Measurements from ENCODE around the gene ZBTB3. TPM values are rescaled to one million over a fixed set of nuclear protein-coding genes. Genes with fewer than 3 reads are reported as not detected.
"Not testable (repeated sequence)": the region's sequence is repeated elsewhere in the genome, so short reads cannot be mapped to it uniquely, and the experiment has no call there.

ZBTB3 gene
- polyA plus RNA-seq, 4 donors: 3.9 to 8.9 (median 7.6) TPM

DNA sequence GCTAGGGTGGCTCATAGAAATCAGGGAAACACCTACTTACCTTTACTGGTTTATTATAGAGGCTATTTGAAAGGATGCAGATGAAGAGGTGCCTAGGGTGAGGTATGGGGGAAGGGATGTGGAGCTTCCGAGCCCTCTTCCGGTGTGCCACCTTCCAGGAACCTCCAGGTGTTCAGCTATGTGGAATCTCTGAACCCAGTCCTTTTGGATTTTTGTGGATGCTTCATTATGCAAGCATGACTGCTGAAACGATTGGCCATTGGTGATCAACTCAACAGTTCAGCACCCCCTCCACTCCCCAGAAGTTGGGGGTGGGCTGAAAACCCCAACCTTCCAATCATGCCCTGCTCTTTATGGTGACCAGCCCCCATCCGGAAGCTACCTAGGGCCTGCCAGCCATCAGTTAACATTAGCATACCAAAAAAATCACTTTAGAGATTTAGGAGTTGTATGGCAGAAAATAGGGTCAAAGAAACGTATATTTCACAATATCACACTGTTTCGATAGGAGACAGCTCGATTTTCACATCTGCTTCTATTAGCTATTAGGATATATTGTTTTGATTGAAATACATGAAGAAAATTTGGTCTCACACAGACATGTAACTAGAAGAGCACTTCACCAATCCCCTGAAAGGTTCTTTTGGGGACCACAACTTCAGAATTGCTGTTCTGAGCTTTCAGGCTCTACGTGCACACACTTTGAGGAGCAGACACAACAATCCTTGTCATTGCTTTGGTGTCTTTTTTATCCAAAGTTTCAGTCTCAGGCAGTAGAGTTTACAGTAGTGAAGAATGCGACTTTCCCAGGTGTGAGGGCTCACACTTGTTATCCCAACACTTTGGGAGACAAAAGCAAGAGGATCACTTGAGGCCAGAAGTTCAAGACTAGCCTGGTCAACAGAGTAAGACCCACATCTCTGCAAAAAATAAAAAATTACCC is 4.2 kb upstream of the ZBTB3 start:
- DNase-seq (ENCODE audit: low read depth in 4 of 4, low spot score in 3 of 4): no peak

DNA sequence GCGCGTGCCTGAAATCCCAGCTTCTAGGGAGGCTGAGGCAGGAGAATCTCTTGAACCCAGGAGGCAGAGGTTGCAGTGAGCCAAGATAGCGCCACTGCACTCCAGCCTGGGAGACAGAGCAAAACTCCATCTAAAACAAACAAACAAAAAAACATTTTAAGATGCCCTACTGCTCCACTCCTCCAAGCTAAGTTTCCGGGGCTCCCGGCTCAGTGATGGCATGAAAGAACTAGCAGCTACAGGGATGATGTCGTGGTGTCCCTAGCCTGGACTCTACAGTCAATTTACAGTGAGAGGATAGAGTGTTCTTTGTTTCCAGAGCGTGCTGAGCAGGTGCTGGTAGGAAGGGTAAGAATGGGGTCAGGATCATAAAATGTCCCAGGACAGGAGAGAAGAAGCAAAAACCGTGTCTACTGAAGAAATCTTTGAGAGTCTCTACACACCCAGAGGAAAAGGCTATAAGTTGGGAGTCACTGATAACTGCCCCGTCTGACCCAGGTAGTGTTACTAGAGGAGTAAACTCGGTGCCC is 1.2 kb upstream of the ZBTB3 start:
- DNase-seq (ENCODE audit: low read depth in 4 of 4, low spot score in 3 of 4): no peak

- DNase-seq (ENCODE audit: low read depth in 4 of 4, low spot score in 3 of 4): no peak
Measured at GRCh38 chr11:62752994-62753735, 795 bp downstream of the ZBTB3 start.

DNA sequence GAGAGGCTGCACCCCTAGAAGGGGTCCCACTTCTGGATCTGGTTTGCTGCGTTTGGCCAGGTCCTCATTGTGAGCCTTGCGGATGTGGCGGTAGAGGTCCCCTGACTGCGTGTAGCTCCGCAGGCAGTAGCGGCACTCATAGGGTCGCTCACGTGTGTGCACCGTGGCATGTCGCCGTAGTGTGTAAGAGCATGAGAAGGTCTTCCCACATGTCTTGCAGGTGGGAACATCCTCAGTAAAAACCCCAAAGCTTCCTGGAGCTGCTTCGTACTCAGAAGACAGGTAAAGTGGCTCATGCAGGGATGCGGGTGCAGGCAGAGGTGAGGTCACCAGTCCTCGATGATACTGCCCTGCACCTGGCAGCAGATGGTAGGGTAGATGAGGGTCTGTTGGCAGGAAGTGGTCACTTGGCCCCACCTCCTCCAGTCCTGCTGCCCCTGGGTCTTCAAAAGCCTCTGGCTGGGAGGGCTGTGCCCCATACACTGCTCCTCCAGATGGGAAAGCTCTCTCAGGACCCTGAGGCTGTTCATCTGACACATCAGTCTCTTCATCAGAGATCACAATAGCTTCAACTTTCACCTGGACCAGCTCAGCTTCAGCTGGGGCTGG is 1.7 kb downstream of the ZBTB3 start:
- DNase-seq (ENCODE audit: low read depth in 4 of 4, low spot score in 3 of 4): no peak

DNA sequence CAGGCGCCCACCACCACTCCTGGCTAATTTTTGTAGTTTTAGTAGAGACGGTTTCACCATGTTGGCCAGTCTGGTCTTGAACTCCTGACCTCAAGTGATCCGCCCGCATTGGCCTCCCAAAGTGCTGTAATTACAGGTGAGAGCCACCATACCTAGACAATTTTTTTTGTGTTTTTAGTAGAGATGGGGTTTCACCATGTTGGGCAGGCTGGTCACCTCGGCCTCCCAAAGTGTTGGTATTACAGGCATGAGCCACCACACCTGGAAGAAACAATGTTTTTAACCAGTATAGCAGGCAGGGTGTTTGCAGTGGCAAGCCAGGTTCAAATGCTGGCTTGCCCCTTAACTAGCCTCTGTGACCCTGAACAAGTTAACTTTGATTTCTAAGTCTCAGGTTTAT is 4.0 kb downstream of the ZBTB3 start:
- DNase-seq (ENCODE audit: low read depth in 4 of 4, low spot score in 3 of 4): not testable (repeated sequence)

DNA sequence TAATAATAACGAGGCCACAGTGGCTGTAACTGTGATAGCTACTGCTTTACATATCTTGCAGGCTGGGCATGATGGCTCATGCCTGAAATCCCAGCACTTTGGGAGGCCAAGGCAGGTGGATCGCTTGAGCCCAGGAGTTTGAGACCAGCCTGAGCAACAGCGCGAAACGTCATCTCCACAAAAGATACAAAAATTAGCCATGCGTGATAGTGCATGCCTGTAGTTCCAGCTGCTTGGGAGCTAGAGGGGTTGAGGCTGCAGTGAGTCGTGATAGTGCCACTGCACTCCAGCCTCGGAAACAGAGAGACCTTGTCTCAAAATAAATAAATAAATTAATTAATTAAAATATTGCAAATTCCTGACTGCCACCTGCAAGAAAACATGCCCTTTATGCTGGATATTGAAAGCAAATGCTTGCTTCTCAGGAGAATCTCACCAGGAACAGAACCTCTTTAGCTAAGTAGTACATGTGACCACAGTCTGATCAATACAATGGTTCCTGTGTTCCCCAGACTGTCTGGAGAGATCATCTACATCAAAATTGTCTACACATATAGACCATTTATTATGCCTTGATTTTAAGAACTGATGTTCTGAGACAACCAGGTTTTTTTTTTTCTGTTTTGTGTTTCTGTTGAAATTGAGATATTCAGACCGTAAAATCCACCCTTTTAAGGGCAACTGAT is 6.3 kb downstream of the ZBTB3 start:
- DNase-seq (ENCODE audit: low read depth in 4 of 4, low spot score in 3 of 4): no peak

GRCh38 chr11:62737196-62737595 is 16.8 kb downstream of the ZBTB3 start:
- DNase-seq (ENCODE audit: low read depth in 4 of 4, low spot score in 3 of 4): no peak

DNA sequence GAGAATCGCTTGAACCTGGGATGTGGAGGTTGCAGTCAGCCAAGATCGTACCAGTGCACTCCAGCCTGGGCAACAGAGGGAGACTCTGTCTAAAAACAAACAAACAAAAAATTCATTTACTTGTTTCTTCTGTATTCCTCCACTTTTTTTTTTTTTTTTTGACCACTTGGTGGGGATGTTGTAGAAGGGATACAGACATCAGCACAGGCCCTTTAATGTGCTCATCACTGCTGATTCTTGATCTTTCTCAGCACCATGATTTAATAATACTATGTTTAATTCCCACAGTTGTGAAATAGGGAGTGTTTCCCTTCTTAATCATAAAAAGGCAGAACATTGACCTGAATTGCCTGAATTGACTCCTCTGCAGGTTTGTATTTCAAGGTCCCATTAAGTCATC is 21.1 kb downstream of the ZBTB3 start:
- no peak for DNase-seq (ENCODE audit: low read depth in 4 of 4, low spot score in 3 of 4)

DNA sequence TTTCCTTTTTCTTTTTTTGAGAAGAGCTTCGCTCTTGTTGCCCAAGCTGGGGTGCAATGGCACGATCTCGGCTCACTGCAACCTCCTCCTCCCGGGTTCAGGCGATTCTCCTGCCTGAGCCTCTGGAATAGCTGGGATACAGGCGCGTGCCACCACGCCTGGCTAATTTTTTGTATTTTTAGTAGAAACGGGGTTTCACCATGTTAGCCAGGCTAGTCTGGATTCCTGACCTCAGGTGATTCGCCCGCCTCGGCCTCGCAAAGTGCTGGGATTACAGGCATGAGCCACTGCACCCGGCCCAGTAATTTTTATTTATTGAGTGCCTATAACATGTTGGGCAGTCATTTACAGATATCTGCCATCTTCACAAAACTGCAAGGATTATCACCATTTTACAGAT is 23.9 kb downstream of the ZBTB3 start:
- not testable (repeated sequence) for DNase-seq (ENCODE audit: low read depth in 4 of 4, low spot score in 3 of 4)

- peak in 2 of 4 donors; percentile 77 to 81 for DNase-seq (ENCODE audit: low read depth in 4 of 4, low spot score in 3 of 4)
Measured at GRCh38 chr11:62728171-62728988, 25.6 kb downstream of the ZBTB3 start, which contains the start of gene TTC9C. Gene TTC9C (plus strand): TSS chr11:62728486. CDS start chr11:62728849, 363 bp downstream.

- peak; percentile 97 to 99 (median 98) for DNase-seq (ENCODE audit: low read depth in 4 of 4, low spot score in 3 of 4)
Measured at GRCh38 chr11:62727872-62728170, 26.1 kb downstream of the ZBTB3 start.

DNA sequence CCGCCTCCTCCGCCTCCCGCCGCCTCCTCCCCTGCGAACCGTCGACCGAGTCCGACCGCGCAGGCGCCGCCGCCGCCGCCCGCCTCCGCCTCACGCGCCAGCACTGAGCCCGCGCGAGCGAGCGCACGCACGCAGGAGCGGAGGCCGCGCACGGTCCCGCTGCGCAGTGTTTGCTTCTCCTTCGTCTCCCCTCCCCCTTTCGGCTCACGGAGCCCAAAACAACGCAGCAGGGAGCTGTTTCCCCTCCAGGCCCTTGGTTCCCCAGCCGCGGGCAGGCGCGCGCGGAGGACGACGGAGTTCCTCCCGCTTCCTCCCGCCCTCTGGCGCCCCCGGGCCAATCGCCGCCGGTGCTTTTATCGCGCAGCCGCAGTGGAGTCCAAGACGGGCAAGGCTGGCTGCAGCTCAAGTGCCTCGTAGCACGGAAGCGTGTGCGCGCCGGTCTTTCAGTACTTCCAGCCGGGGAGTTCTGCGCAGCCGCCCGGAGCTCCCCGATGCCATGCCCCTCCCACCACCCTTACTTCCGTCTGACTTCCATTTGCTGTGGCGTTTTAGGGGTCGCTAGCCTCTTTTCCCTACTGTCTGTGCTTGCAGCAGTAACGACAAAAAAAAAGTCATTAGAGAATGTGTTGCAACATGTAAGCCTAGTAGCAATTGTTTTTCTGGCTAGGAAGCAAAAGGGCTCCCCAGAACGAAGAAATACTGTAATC is 26.6 kb downstream of the ZBTB3 start, which contains the start of gene HNRNPUL2:
Gene HNRNPUL2, minus strand, starts transcription at position 293 of the 707 bp plus-strand sequence. CDS start 301 bp downstream, outside the sequence.
- peak; percentile 93 to 98 (median 98) for DNase-seq (ENCODE audit: low read depth in 4 of 4, low spot score in 3 of 4)

GRCh38 chr11:62726915-62727164 is 27.1 kb downstream of the ZBTB3 start:
- no peak for DNase-seq (ENCODE audit: low read depth in 4 of 4, low spot score in 3 of 4)

DNA sequence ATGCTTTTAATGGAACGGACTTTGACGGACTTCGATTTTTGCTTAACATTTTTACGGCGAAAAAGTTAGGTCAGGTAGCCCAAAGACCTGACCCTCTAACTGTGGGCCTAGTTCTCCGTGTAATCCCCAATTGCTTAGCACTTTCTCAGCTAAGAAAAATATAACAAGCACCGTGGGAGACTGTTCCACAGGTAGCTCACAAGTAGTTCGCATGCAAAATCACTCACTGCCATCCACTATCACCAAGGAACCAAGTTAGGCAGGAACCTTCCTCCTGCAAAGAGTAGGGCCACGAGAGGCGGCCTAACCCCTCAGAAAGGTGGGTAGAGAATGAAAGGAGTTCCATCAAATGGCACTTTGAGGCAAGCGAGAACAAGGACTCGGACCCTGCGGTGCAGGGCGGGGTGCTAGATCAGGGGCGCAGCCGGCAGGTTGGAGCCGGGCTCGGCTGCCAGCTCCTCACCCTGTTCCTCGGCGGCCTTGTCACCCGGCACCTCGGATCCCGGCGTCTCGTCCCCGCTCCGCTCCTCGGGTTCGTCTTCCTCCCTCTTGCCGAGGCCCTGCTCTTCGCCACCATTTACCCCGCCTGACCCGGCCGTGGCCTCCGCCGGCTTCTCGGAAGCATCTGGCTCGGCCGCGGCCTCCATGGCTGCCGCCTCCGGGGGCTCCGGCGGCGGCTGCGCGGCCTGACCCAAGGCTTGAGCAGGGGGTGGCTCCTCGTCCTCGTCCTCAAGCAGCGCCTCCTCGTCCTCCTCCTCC is 27.6 kb downstream of the ZBTB3 start:
- DNase-seq (ENCODE audit: low read depth in 4 of 4, low spot score in 3 of 4): no peak

DNA sequence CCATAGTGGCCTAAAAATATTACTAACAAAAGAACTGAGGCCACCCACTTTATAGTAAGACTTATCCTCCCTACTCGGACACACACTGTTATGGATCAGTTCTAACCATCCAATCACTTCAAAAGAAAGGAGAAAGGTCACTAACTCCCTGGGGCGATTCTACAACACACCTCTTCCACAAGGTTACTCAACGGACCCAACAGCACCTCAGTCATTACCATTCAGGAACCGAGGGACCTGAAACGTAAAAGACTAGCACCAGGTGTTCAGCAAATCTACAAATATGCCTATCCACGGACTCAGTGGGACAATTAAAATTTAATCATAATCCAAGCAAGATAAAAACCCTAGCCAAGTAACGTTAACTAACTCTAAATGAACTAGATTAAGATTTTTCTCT is 28.3 kb downstream of the ZBTB3 start:
- no peak for DNase-seq (ENCODE audit: low read depth in 4 of 4, low spot score in 3 of 4)

DNA sequence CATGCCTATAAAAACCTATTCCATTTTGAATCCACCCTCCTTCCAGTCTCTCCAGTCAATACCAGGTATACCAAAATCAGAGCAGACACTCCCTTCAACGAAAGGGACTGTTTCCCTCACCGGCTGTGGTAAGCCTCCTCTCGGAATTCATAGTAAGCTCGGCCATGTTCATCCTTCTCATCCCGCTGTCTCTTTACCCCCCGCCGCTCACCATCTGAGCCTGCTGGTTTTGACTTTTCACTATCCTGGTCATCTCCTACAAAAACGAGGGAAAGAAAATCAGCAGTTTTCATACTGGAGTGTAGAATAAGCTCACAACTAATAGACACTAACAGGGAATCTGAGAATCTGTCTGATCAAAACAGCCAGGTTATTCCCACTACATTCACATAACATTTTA is 29.8 kb downstream of the ZBTB3 start:
- no peak for DNase-seq (ENCODE audit: low read depth in 4 of 4, low spot score in 3 of 4)

GRCh38 chr11:62721994-62722393 is 32.0 kb downstream of the ZBTB3 start:
- no peak for DNase-seq (ENCODE audit: low read depth in 4 of 4, low spot score in 3 of 4)

DNA sequence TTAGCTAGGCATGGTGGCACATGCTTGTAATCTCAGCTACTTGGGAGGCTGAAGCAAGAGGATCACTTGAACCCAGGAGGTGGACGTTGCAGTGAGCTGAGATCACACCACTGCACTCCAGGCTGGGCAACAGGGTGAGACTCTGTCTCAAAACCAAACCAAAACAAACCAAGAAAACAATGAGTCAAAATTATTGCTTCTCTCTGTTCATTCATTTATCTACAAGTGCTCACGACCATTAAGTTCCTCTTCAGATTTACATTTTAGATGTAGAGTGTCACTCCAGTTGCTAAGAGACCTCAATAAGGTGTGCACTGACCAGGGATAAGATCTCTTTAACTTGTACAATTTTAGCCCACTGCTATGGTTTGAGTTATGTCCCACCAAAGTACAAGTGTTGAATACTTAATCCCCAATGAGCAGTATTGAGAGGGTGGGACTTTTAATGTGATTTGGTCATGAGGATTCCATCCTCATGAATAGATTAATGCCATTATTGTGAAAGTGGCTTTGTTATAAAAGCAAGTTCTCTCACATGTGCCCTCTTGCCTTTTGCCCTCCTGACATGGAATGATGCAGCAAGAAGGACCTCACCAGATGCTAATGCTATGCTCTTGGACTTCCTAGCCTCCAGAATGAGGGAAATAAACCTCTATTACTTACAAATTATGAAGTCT is 34.5 kb downstream of the ZBTB3 start:
- DNase-seq (ENCODE audit: low read depth in 4 of 4, low spot score in 3 of 4): no peak
